ENCODE results near the gene SIVA1.

SIVA1 gene, protein sequence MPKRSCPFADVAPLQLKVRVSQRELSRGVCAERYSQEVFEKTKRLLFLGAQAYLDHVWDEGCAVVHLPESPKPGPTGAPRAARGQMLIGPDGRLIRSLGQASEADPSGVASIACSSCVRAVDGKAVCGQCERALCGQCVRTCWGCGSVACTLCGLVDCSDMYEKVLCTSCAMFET

DNA sequence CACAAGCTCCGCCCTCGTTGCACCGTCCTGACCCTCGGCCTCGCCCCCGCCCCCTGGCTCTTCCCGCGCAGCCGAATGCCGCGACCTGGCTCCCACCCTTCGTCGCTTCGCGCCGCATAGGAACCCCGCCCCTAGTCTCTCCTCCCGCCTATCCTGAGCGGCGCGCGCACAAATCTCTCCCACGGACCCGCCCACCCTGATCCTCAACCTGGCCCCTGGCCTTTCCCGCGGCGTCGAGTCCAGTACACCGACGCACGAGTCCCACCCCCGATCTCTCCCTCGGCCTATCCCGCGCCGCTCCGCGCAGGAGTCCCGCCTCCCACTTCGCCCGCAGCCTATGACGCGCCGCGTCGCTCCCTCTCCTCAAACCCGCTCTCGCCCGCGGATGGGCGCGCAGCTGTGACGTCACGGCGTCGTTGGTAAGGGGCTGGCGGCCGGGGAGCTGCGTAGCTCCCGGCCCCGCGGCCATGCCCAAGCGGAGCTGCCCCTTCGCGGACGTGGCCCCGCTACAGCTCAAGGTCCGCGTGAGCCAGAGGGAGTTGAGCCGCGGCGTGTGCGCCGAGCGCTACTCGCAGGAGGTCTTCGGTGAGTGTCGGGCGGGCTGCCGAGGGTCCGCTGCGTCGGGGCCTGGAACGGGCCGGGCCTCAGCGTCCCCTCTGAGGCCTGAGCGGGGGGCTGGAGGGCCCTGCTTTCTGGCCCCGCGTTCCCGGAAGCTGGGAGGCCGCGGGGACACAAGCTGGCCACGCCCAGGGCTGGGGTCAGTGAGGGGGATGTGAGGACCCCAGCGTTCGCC lies at the start of gene SIVA1:
TSS of gene SIVA1 (plus strand) at position 413 of the 793 bp plus-strand sequence. CDS start at position 468, 55 bp downstream.
- Histone ChIP-seq H3K4me3 (ENCODE audit: low read length) (peak within 1 kb of the TSS; percentile 89), H3K27ac (ENCODE audit: low read length) (peak within 1 kb of the TSS; percentile 75), H3K9me3 (ENCODE audit: control insufficient read depth, low read depth, low read length) (no peaks in the 10 kb centered on the region), H3K27me3 (ENCODE audit: control insufficient read depth, insufficient read depth, low read length) (no peaks in the 10 kb centered on the region), H3K9ac (ENCODE audit: low read length) (peak within 1 kb of the TSS; percentile 75), H3K4me1 (ENCODE audit: control insufficient read depth, low read depth, low read length) (peaks cover 13% of the 10 kb centered on the region), H3K36me3 (ENCODE audit: control insufficient read depth, low read depth, low read length) (peaks cover 27% of the 10 kb centered on the region)

DNA sequence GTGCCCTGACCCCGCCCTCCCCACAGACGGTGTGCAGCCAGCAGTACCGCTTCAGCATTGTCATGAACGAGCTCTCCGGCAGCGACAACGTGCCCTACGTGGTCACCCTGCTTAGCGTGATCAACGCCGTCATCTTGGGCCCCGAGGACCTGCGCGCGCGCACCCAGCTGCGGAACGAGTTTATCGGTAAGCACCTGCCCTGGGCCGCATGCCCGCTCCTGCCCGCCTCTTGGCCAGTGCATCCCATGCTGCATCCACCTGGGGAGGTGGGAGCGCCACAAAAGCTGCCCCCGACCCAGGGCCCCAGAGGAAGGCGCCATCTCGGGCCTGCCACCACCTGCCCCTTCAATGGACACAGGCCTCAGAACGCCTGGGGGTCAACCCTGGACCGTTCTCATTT lies 49.7 kb upstream of the SIVA1 start:
- no peak overlapping the region for H3K27ac ChIP-seq (ENCODE audit: low read length)
- H3K4me3 ChIP-seq (ENCODE audit: low read length) = no peak overlapping the region
- H3K9ac ChIP-seq (ENCODE audit: low read length) = no peak overlapping the region
- H3K27me3 ChIP-seq (ENCODE audit: control insufficient read depth, insufficient read depth, low read length) = no peaks in the 10 kb centered on the region
- H3K9me3 ChIP-seq (ENCODE audit: control insufficient read depth, low read depth, low read length) = no peaks in the 10 kb centered on the region
- H3K4me1 ChIP-seq (ENCODE audit: control insufficient read depth, low read depth, low read length) = peaks cover 5% of the 10 kb centered on the region
- H3K36me3 ChIP-seq (ENCODE audit: control insufficient read depth, low read depth, low read length) = peaks cover 15% of the 10 kb centered on the region

GRCh38 chr14:104704252-104704651 lies 48.7 kb upstream of the SIVA1 start:
- H3K27me3 ChIP-seq (ENCODE audit: control insufficient read depth, insufficient read depth, low read length) = no peaks in the 10 kb centered on the region
- peaks cover 15% of the 10 kb centered on the region for H3K36me3 ChIP-seq (ENCODE audit: control insufficient read depth, low read depth, low read length)
- peaks cover 5% of the 10 kb centered on the region for H3K4me1 ChIP-seq (ENCODE audit: control insufficient read depth, low read depth, low read length)
- H3K9ac ChIP-seq (ENCODE audit: low read length) = no peak overlapping the region
- no peak overlapping the region for H3K27ac ChIP-seq (ENCODE audit: low read length)
- H3K9me3 ChIP-seq (ENCODE audit: control insufficient read depth, low read depth, low read length) = no peaks in the 10 kb centered on the region
- no peak overlapping the region for H3K4me3 ChIP-seq (ENCODE audit: low read length)

- Histone ChIP-seq H3K4me1 (ENCODE audit: control insufficient read depth, low read depth, low read length) (peaks cover 2% of the 10 kb centered on the region), H3K27ac (ENCODE audit: low read length) (no peak overlapping the region), H3K9me3 (ENCODE audit: control insufficient read depth, low read depth, low read length) (no peaks in the 10 kb centered on the region), H3K27me3 (ENCODE audit: control insufficient read depth, insufficient read depth, low read length) (no peaks in the 10 kb centered on the region), H3K36me3 (ENCODE audit: control insufficient read depth, low read depth, low read length) (peaks cover 18% of the 10 kb centered on the region), H3K9ac (ENCODE audit: low read length) (no peak overlapping the region), H3K4me3 (ENCODE audit: low read length) (no peak overlapping the region)
Observed at GRCh38 chr14:104705340-104706047, 47.5 kb upstream of the SIVA1 start.

DNA sequence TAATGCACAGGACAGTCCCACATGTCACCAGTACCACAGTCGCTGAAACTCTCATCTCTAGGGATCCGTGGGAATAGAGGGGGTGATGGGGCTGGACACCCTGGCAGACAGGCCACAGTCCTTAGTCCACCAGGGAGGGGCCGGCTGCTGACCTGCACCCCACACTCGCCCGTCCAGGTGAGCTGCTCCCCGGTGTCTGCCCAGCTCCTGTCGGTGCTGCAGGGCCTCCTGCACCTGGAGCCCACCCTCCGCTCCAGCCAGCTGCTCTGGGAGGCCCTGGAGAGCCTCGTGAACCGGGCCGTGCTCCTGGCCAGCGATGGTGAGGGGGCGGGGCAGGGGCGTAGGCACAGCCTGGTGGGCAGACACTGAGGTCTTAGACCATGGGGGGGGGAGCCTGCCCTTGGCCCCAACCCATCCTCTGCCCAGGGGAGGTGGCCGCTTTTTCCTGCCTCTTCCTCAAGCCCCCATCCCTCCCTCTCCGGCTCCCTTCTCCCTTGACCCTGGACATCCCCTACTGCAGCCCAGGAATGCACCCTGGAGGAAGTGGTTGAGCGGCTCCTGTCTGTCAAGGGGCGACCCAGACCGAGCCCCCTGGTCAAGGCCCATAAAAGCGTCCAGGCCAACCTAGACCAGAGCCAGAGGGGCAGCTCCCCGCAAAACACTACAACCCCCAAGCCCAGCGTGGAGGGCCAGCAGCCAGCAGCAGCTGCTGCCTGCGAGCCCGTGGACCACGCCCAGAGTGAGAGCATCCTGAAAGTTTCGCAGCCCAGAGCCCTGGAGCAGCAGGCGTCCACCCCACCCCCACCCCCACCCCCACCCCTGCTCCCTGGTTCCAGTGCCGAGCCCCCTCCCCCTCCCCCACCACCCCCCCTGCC lies 46.0 kb upstream of the SIVA1 start:
- H3K36me3 ChIP-seq (ENCODE audit: control insufficient read depth, low read depth, low read length) = peaks cover 22% of the 10 kb centered on the region
- no peaks in the 10 kb centered on the region for H3K4me1 ChIP-seq (ENCODE audit: control insufficient read depth, low read depth, low read length)
- H3K27me3 ChIP-seq (ENCODE audit: control insufficient read depth, insufficient read depth, low read length) = no peaks in the 10 kb centered on the region
- H3K4me3 ChIP-seq (ENCODE audit: low read length) = no peak overlapping the region
- no peak overlapping the region for H3K27ac ChIP-seq (ENCODE audit: low read length)
- no peak overlapping the region for H3K9ac ChIP-seq (ENCODE audit: low read length)
- no peaks in the 10 kb centered on the region for H3K9me3 ChIP-seq (ENCODE audit: control insufficient read depth, low read depth, low read length)

DNA sequence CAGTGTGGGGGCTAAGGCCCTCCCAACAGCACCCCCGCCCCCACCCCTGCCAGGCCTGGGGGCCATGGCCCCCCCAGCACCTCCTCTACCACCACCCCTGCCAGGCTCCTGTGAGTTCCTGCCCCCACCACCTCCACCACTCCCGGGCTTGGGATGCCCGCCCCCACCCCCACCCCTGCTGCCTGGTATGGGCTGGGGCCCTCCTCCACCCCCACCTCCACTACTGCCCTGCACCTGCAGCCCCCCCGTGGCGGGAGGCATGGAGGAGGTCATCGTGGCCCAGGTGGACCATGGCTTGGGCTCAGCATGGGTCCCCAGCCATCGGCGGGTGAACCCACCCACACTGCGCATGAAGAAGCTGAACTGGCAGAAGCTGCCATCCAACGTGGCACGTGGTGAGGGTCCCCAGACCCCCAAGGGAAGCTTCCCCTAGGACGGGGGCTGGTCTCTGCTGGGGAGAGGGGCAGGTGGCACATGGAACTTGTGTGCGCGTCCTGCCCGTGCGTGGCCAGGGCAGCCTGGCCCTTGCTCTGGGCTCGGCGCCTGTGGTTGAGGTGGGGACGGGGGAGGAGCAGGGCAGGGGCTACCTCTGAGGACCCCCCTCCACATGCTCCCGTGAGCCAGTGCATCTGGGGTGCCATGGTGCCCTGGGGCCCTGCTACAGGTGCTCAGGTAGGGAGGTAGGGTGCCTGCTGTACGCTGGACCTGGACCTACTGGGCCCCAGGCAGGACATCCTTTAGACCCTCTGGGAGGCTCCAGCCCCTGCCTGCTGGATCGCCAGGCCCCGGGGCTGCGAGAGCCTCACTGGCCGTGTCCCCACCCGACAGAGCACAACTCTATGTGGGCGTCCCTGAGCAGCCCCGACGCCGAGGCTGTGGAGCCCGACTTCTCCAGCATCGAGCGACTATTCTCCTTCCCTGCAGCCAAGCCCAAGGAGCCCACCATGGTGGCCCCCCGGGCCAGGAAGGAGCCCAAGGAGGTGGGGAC lies 45.0 kb upstream of the SIVA1 start:
- Histone ChIP-seq H3K36me3 (ENCODE audit: control insufficient read depth, low read depth, low read length) (peaks cover 26% of the 10 kb centered on the region), H3K4me1 (ENCODE audit: control insufficient read depth, low read depth, low read length) (no peaks in the 10 kb centered on the region), H3K9me3 (ENCODE audit: control insufficient read depth, low read depth, low read length) (no peaks in the 10 kb centered on the region), H3K27ac (ENCODE audit: low read length) (no peak overlapping the region), H3K4me3 (ENCODE audit: low read length) (no peak overlapping the region), H3K27me3 (ENCODE audit: control insufficient read depth, insufficient read depth, low read length) (no peaks in the 10 kb centered on the region), H3K9ac (ENCODE audit: low read length) (no peak overlapping the region)

DNA sequence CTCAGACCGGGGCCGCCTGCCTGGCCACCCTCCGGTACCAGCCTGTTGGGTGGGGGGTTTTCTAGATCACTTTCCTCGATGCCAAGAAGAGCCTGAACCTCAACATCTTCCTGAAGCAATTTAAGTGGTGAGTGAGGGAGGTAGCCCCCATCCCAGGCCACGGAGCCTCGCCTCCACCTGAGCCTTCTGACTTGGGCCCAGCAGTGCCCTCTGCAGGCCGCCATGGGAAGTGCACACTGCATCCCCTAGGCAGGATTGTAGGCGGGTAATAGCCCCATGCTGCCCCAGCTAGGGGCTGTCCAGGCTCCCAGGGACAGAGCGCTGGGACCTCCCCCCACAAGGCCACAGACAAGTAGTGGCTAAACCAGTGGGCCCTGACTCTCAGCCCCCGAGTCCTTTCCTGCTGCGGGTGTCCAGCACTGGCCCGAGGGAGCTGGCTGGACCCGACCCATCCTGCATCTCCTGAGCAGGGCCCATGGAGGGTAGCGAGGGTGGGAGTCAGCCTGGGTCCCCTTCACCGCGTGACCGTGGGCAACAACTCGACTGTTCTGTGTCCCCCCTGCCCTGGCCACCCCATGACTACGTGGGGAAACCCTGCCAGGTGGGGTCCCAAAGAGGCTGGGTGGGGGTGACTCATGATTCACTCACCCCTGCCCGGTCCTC lies 44.2 kb upstream of the SIVA1 start:
- Histone ChIP-seq H3K4me3 (ENCODE audit: low read length) (no peak overlapping the region), H3K27me3 (ENCODE audit: control insufficient read depth, insufficient read depth, low read length) (no peaks in the 10 kb centered on the region), H3K27ac (ENCODE audit: low read length) (no peak overlapping the region), H3K9ac (ENCODE audit: low read length) (no peak overlapping the region), H3K36me3 (ENCODE audit: control insufficient read depth, low read depth, low read length) (peaks cover 21% of the 10 kb centered on the region), H3K4me1 (ENCODE audit: control insufficient read depth, low read depth, low read length) (no peaks in the 10 kb centered on the region), H3K9me3 (ENCODE audit: control insufficient read depth, low read depth, low read length) (no peaks in the 10 kb centered on the region)

GRCh38 chr14:104709387-104710039 lies 43.4 kb upstream of the SIVA1 start:
- H3K4me1 ChIP-seq (ENCODE audit: control insufficient read depth, low read depth, low read length) = no peaks in the 10 kb centered on the region
- H3K4me3 ChIP-seq (ENCODE audit: low read length) = no peak overlapping the region
- H3K9me3 ChIP-seq (ENCODE audit: control insufficient read depth, low read depth, low read length) = no peaks in the 10 kb centered on the region
- no peak overlapping the region for H3K27ac ChIP-seq (ENCODE audit: low read length)
- H3K27me3 ChIP-seq (ENCODE audit: control insufficient read depth, insufficient read depth, low read length) = no peaks in the 10 kb centered on the region
- H3K36me3 ChIP-seq (ENCODE audit: control insufficient read depth, low read depth, low read length) = peaks cover 18% of the 10 kb centered on the region
- no peak overlapping the region for H3K9ac ChIP-seq (ENCODE audit: low read length)

- H3K27ac ChIP-seq (ENCODE audit: low read length) = no peak overlapping the region
- H3K4me1 ChIP-seq (ENCODE audit: control insufficient read depth, low read depth, low read length) = no peaks in the 10 kb centered on the region
- no peaks in the 10 kb centered on the region for H3K27me3 ChIP-seq (ENCODE audit: control insufficient read depth, insufficient read depth, low read length)
- H3K9ac ChIP-seq (ENCODE audit: low read length) = no peak overlapping the region
- H3K9me3 ChIP-seq (ENCODE audit: control insufficient read depth, low read depth, low read length) = no peaks in the 10 kb centered on the region
- peaks cover 17% of the 10 kb centered on the region for H3K36me3 ChIP-seq (ENCODE audit: control insufficient read depth, low read depth, low read length)
- H3K4me3 ChIP-seq (ENCODE audit: low read length) = no peak overlapping the region
Observed at GRCh38 chr14:104710071-104710735, 42.7 kb upstream of the SIVA1 start.
